HG03135 (cell line): ENCODE measurements around the gene YEATS2.
"Not testable (repeated sequence)": the region's sequence is repeated elsewhere in the genome, so short reads cannot be mapped to it uniquely, and the experiment has no call there.

ENCODE experiments used
- ATAC-seq: cut with Tn5 transposase; IDR thresholded peaks from one replicate; pipeline ENCODE4 v1.9.1; 2021; ENCODE audit warnings: mild to moderate bottlenecking, moderate library complexity; ENCODE audit not compliant: unreplicated experiment

Gene YEATS2

GRCh38 chr3:183697610-183698317 lies at the start of gene YEATS2:
TSS of gene YEATS2 (plus strand) at chr3:183697797. CDS start at chr3:183715163, 17,366 bp downstream.
- ATAC-seq: peak; percentile 86

DNA sequence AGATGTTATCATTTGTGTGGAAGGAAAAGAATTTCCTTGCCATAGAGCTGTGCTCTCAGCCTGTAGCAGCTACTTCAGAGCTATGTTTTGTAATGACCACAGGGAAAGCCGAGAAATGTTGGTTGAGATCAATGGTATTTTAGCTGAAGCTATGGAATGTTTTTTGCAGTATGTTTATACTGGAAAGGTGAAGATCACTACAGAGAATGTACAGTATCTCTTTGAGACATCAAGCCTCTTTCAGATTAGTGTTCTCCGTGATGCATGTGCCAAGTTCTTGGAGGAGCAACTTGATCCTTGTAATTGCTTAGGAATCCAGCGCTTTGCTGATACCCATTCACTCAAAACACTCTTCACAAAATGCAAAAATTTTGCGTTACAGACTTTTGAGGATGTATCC lies 47.0 kb upstream of the YEATS2 start:
- no peak for ATAC-seq

DNA sequence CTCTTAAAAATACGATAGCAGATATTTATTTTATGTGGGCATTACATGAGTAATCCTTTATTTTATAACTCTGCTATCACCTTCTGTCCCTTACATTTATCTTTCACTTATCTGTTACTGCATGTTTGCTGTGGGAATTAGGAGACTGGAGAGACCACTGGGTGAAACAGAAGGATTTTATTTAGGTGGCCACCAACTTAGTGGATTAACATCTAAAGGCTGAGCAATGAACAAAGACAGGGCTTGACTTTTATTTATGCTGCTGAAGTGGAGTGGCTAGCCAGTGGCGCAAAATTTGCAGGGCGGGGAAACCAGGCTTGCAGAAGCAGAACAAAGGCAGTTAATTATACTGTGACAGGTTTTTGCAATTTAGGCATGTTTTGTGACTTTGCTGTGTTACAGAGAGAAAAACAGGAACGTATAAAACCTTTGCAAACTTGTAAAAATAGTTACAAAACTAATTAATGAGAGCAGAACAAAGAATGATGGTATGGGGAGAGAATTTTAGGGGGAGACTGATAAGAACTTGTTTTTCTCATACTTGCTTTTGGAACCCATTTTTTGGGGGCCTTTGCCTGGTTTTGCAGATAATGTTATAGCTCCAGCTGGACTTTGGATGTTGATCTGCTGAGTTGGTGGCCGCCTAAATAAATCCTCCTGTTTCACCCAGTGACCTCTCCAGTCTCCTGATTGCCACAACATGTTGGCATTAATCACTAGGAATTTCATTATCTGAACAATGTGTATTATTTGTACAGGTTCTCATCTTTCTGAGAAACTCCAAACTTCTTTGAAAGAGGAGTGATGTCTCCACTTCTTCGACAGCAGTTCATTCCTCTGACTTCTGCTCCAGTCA lies 44.2 kb upstream of the YEATS2 start:
- no peak for ATAC-seq

- no peak for ATAC-seq
These were observed 42.9 kb upstream of the YEATS2 start for GRCh38 chr3:183654727-183655126.

GRCh38 chr3:183662099-183662498 lies 35.5 kb upstream of the YEATS2 start:
- ATAC-seq: no peak

DNA sequence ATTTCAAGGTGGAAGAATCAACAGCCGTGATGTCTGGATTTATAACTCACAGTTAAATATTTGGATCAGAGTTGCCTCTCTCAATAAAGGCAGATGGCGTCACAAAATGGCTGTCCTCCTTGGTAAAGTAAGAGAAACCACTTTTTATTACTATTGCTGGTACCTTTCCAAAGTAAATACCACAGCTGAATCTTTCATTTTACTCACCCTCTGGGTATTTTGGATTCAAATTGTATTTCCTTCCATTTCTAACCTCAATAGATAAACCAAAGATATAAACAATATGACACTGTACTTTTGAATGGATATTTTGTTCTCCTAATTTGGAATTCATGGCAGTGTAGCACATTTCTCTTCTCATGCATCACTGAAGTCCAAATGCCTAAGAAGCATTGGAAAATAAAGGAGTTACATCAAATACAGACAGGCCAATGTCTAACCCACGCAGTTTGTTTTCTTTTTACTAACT lies 32.6 kb upstream of the YEATS2 start:
- no peak for ATAC-seq

DNA sequence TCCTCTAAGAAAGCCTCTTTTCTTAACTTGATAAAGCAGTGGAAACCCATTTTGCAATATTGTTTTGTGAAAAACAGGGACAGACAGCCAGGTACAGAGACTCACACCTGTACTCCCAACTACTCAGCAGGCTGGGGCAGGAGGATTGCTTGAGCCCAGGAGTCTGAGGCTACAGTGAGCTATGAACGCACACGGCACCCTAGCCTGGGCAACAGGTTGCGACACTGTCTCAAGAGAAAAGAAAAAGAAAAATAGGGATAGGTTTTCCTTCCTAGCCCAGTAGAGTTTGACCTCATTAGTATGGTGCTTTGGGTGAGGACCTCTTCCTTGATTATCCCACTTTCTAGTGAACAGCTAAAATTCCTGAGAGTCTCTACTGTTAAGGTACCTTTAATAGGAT lies 17.5 kb upstream of the YEATS2 start:
- ATAC-seq: no peak

DNA sequence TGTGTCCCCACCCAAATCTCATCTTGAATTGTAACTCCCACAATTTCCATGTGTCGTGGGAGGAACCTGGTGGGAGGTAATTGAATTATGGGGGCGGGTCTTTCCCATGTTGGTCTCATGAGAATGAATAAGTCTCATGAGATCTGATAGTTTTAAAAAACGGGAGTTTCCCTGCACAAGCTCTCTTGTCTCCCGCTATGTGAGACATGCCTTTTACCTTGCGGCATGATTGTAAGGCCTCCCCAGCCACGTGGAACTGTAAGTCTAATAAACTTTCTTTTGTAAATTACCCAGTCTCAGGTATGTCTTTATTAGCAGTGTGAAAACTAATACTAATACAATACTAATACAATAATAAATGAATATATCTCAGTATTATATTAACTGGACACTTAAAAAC lies 9.9 kb upstream of the YEATS2 start:
- no peak for ATAC-seq

GRCh38 chr3:183688874-183689273 lies 8.7 kb upstream of the YEATS2 start:
- ATAC-seq: no peak

DNA sequence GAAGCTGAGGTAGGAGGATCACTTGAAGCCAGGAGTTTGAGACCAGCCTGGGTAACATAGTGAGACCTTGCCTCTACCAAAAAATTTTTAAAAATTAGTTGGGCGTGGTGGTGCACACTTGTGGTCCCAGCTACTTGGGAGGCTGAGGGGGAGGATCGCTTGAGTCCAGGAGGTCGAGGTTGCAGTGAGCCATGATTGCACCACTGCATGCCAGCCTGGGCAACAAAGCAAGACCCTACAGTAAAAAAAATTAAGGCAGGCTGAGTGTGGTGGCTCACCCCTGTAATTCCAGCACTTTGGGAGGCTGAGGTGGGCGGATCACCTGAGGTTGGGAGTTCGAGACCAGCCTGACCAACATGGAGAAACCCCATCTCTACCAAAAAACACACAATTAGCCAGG lies 8.0 kb upstream of the YEATS2 start:
- ATAC-seq: not testable (repeated sequence)

GRCh38 chr3:183690402-183690995 lies 7.1 kb upstream of the YEATS2 start:
- ATAC-seq: no peak

DNA sequence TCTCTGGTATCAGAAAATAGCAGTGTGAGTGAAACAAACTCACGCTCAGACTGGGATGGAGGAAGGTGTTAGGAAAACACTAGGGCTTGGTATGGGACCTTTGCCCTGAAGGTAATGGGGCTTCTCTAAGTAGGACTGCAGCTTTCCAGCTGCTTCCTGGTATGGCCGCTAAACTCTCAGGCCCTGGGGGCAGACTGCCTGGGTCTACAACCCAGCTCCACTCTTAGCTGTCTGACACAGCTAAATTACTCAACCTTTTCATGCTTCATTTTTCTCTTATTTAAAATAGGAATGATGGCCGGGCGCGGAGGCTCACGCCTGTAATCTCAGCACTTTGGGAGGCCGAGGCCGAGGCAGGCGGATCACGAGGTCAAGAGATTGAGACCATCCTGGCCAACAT lies 5.2 kb upstream of the YEATS2 start:
- ATAC-seq: no peak

- ATAC-seq: no peak
These were observed 1.8 kb upstream of the YEATS2 start for GRCh38 chr3:183695569-183696364.

DNA sequence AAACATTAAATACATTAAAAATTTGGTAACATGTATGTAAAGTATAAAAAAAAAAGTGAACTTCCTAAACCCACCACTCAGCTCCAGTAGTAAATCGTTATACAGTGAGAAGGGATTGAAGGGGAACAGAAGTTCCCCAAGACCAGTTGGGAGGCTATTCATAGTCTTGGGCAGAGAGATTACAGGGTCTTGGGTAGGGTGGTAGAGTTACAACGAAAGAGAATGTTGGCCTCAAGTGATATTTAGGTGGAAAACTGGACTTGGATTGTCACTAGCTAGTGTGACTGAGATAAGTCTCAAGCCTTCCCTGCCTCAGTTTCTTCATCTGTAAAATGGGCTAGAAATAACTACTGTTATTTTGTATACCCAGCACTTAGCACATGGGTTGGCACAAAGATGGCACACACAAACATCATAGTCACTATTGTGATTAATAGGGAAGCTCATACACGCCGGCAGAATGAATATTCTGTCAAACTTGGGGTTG lies 431 bp upstream of the YEATS2 start:
- ATAC-seq: no peak

GRCh38 chr3:183698318-183698751 lies 738 bp downstream of the YEATS2 start:
- peak; percentile 27 for ATAC-seq

DNA sequence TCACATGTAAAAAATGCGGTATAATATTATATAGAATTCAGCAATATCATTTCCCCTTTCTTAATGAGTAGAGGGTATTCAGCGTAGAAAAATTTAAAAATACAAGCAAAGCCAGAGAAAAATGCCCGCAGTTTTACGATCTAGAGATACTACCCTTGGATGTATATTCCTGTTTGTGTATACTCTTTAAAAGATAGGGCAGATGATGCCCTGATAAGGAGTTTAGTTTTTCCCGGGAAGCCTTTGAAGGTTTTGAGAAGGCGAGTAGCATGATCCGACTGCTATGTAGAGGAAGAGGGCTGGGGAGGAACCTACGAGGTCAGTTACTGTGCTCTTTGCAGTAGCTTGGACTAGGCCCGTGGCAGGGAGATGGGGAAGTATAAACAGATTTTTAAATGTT lies 1.2 kb downstream of the YEATS2 start:
- ATAC-seq: no peak

DNA sequence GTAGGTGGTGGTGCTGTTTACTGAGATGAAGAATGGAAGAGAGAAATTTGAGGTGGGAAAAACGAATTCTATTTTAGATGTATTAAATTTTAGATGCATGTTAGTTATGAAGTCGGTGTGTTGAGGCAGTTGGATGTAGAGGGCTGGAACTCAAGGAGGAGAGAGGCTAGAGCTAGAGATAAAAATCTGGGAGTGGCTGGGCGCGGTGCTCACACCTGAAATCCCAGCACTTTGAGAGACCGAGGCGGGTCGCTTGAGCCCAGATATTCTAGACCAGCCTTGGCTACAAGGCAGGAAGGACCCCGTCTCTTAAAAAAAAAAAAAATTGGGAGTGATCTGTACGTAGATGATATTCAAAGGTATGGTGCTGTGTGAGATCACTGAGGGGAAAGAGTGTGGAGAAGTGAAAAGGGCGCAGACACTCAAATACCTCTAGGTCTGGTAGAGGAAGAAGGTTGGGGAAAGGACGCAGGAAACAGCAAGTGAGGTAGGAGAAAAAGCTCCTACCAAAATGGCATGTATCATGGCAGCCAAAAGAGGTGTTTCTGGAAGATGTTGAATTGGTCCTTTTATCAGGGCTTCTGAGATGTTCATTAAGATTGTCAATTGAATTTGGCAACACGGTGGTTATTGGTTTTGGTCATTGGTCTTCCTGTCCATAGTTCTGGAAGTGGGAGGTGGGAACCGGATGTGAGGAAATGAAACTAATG lies 1.8 kb downstream of the YEATS2 start:
- ATAC-seq: no peak

DNA sequence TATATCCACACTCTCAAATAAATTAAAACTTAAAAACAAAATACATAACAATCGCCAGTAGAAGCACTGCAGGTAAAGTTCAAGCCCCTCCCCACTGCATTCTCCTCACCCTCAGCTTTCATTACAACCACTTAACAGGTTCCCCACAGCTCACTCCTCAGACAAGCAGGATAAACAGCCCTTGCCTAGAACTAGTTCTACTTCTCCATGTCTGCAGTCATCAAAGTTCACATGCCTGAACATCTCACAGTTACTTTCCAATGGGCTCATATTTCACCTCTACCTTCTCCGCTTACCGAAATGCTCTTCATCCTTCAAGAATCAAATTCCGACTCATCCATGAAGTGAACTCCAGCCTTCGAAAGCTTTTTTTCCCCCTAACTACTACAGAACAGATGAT lies 4.1 kb downstream of the YEATS2 start:
- ATAC-seq: no peak

DNA sequence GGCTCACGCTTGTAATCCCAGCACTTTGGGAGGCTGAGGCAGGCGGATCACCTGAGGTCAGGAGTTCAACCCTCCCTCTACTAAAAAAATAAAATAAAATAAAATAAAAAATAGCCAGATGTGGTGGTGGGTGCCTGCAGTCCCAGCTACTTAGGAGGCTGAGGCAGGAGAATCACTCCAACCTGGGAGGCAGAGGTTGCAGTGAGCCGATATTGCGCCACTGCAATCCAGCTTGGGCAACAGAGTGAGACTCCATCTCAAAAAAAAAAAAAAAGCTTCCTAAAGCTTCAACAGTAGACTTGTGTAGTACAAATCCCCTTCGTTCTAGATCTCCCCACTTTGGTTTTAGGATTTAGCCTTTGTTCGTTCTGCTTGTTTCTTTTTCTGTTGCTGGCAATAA lies 6.3 kb downstream of the YEATS2 start:
- ATAC-seq: not testable (repeated sequence)

- no peak for ATAC-seq
These were observed 12.6 kb downstream of the YEATS2 start for GRCh38 chr3:183710231-183710630.
